HG03520 (cell line): ENCODE results near the gene ALG3.
"Not testable (repeated sequence)": the region's sequence is repeated elsewhere in the genome, so short reads cannot be mapped to it uniquely, and the experiment has no call there.

Experiments
- ATAC-seq: cut with Tn5 transposase; IDR thresholded peaks from one replicate; pipeline ENCODE4 v1.9.1; 2021; ENCODE audit warnings: mild to moderate bottlenecking, moderate library complexity; ENCODE audit not compliant: unreplicated experiment

The ALG3 gene

DNA sequence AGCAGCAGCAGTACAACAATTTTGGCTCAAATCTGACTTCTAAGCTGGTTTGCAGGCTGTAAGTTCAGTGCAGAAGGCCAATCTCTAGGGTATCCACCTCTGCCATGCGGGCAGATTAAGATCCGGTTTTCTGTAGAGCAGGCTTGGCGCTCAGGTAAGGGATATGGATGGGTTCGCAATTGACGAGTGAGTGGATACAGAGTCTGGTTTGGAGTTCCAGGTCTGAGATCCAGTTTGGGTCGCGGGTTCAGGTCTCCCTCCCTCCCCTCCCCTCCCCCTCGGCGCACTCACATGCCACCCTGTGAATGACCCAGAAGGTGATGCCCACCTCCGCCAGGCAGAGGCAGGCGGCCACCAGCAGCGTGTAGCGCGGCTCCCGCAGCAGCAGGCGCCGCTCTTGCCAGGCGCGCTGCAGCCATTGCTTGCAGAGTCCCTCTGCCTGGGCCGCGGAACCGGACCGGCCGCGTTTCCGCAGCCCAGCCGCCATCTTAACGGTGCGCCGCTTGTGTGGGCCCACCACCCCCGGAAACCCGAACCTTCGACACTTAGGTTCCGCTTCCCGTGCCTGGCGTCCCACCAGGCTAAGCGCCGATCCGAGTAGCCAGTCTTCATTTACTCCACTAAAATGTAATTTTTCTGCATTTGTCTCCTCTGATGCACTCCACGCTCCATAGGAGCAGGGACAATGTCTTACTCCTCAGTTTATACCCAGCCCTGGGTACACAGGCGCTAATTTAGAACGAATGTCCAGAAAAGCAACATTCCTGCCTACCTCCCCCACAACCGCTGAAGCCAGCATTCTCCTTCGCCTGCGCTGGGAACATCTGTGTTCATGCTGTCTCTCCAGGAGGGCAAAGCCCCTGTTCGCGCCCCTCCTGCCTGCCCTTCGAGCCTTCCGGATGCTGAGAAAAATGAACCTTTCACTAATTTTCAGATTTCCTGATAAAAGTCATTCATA lies at the start of gene ALG3:
Gene ALG3 (minus strand): TSS at position 509 of the 958 bp plus-strand sequence. CDS start 22 bp downstream, at position 487.
- ATAC-seq: no peak

DNA sequence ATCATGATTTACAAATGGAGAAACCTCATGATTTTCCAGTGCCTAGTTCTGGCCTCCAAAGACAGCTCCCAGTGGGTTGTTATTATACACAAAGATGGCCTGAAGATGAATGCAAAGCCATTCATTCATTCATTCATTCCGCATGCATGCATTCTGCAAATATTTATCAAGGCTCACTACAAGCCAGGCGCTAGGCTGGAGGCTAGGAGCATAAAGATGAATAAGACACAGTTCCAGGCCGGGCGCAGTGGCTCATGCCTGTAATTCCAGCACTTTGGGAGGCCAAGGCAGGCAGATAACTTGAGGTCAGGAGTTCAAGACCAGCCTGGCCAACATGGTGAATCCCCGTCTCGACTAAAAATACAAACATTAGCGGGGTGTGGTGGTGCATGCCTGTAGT lies 47.9 kb upstream of the ALG3 start:
- no peak for ATAC-seq

DNA sequence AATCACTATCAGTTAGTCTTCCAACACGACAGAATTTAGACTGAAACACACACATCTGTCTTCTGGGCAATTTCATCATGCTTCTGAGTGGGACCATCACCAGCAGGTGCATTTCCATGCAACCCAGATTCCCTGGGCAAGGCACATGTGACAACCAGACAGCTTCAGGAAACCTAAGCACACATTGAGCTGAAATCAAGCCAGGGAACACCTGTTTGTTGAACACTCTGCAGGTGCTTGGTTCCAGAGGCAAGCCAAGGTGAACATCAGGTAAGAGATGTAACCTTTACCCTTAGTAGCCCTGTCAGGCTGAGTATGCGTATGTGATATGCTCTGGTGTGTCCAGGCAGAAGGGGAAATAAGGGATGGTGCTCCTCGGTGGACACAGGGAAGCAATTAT lies 47.0 kb upstream of the ALG3 start:
- no peak for ATAC-seq

DNA sequence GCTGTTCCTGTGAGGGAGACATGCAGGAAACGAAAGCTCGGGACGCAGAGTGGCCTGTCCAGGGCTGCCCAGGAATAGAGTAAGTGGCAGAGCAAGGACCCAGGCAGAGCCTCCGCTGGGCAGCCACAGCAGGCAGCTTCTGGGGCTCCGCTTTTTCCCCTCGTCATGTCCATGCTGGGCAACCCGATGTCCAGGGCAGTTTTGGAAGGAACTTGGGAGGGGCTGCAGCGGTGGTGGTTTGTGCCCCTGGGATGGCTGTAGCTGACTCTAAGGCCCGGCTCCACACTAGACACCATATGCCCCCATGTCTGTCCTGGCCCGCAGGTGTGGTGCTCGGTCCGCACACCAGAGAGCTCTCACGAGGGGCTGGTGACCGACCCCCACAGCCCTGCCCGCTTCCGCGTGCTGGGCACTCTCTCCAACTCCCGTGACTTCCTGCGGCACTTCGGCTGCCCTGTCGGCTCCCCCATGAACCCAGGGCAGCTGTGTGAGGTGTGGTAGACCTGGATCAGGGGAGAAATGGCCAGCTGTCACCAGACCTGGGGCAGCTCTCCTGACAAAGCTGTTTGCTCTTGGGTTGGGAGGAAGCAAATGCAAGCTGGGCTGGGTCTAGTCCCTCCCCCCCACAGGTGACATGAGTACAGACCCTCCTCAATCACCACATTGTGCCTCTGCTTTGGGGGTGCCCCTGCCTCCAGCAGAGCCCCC lies 43.1 kb upstream of the ALG3 start:
- no peak for ATAC-seq

DNA sequence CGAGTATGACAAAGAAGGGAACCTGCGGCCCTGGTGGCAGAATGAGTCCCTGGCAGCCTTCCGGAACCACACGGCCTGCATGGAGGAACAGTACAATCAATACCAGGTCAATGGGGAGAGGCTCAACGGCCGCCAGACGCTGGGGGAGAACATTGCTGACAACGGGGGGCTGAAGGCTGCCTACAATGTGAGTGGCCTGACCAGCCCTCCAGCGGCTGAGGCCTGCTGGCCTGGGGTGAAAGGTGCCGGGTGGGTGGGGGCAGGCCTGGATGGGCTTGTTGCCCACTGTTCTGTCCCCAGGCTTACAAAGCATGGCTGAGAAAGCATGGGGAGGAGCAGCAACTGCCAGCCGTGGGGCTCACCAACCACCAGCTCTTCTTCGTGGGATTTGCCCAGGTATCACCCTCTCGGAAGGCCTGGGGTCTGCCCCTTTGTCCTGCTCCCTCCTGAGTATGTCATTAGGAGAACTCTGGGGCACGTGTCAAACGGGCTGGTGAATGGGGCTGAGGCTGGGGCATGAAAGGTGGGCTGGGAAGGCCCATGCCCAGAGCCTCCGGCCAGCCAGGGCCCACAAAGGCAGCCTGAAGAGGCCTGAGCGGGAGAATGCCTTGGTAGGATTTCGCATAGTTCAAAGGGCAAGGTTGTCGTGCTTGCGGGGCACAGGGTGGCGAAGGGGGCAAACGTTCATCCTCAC lies 42.4 kb upstream of the ALG3 start:
- no peak for ATAC-seq

DNA sequence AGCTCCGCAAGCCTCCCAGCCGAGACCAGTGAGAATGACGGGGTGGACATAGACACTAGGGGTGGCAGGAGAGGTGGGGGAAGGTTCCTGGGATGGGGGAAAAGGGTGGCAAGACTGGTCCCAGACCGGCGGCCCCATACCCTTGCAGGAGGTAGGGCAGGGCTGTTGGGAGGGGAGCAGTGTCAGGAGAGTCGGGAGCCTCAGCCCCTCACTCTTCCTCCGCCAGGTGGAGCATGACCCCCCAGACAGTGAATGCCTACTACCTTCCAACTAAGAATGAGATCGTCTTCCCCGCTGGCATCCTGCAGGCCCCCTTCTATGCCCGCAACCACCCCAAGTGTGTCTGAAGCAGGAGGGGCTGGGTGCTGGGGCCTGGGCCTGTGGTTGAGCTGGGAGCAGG lies 41.6 kb upstream of the ALG3 start:
- no peak for ATAC-seq

DNA sequence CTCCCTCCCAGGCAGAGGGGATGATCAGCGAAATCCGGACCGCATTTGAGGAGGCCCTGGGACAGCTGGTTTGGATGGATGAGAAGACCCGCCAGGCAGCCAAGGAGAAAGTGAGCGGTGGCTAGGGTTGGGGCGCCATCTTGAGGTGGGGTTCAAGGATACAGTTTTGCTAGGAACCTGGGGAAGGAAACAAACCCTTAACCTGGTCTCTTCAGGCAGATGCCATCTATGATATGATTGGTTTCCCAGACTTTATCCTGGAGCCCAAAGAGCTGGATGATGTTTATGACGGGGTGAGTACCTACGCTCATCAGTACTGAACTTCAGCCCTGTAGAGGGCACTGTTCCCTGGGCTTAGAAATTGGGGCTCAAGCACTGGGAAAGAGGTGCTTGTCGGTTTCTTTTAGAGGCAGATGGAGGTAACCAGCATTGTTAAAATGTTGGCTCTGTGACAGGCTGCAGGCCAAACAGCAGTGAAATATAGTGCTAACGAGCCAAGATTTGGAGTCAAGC lies 40.7 kb upstream of the ALG3 start:
- peak; percentile 46 for ATAC-seq

DNA sequence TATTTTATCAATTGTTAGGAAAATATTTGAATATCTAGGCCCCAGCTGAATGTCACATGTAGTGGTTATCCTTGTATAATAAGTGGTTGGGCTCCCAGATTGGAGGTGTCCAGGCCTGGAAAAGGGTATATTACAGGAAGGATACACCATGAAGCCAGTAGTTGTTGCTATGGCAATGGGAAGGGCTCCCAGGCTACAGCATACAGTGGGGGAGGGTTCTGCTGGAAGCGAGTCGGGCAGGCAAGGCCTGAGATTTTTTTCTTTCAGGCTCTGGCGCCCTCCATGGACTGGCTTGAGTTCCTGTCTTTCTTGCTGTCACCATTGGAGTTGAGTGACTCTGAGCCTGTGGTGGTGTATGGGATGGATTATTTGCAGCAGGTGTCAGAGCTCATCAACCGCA lies 35.9 kb upstream of the ALG3 start:
- ATAC-seq: no peak

DNA sequence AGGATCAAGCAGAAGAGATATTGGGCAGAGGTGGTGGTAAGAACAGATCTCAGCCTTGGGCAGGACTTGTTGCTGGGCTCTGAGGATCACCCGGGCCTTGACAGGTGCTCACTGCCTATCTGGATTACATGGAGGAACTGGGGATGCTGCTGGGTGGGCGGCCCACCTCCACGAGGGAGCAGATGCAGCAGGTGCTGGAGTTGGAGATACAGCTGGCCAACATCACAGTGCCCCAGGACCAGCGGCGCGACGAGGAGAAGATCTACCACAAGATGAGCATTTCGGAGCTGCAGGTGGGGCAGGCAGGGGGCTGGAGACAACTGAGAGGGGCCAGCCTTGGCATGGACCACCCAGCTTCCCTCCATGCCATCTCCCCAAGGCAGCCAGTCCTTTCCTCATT lies 34.9 kb upstream of the ALG3 start:
- no peak for ATAC-seq

DNA sequence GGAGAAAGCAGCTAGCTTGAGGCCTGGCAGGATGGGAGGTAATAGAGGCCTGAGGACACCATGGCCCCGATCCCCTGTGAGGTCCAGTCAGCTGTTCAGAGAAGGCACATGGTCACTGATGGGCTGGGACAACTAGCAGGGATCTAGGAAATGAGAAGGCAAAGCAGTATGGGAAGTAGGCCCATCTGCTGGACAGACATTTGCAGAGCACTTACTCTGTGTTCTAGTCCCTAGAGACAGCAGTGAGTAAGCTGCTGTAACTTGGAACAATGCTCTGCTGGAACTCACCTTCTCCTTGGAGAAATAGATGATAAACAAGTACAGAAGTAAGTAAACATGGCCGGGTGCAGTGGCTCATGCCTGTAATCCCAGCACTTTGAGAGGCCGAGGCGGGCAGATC lies 34.2 kb upstream of the ALG3 start:
- ATAC-seq: no peak

DNA sequence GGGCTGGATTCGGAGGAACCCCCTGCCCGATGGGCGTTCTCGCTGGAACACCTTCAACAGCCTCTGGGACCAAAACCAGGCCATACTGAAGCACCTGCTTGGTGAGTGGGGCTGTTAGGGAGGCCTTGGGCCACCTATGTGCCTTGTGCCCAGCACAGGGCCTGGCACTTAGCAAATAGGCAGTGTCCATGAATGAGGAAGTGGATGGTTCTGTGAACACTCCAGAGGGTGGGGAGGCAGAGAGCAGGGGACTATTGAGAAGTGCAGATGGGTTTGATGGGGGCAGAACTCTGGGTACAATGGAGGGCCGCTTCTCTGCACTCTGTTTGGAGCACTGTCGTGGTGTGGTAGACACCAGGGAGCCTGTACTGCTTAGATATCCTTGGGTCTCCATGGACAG lies 28.6 kb upstream of the ALG3 start:
- ATAC-seq: no peak

DNA sequence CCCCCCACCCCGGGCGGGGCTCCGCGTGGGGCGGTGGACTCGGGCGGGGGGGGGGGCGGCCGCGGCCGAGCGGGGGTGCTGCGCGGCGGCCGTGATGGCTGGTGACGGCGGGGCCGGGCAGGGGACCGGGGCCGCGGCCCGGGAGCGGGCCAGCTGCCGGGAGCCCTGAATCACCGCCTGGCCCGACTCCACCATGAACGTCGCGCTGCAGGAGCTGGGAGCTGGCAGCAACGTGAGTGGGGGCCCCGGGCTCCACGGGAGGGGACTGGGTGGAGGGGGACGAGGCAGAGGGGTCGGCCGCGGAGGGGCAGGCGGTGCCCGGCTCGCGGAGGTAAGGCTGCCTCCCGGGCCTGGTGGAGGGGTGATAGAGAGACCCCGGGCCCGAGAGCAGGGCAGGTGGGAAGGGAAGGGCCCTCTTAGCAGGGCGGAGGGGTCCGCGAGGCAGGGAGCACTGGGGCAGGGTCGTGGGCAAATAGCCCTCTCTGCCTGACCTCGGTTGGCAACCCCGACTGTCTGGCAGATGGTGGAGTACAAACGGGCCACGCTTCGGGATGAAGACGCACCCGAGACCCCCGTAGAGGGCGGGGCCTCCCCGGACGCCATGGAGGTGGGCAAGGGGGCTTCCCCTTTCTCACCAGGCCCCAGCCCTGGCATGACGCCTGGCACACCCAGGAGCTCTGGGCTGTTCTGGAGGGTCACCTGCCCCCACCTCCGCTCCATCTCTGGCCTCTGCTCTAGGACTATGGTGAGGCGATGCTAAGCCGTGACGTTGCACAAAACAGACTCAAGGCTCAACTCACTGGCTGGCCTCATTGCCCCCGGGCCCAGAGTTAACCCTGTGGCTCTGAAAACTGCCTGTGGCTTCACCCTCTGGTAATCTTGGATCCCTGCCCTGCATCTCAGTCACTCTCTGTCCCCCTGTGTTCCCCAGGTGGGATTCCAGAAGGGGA lies 27.5 kb upstream of the ALG3 start, which contains the start of gene ECE2:
Gene ECE2 (plus strand): TSS at position 62 of the 950 bp plus-strand sequence. CDS start 132 bp downstream, at position 194.
- ATAC-seq: no peak

DNA sequence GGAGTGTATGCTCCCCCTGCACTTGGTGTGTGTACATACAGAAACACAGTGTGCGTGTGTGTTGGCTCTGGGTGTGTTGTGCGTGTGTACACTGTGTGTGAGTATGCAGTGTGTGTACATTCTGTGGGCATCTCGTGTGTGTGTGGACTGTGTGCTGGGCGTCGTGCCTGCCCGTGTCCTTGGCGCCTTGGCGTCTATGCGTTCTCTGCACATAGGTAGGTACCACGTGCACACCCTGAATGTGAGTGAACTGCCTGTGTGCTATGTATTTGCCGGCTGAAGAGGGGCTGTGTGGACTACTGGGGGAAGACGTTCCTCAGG lies 26.6 kb upstream of the ALG3 start:
- no peak for ATAC-seq

DNA sequence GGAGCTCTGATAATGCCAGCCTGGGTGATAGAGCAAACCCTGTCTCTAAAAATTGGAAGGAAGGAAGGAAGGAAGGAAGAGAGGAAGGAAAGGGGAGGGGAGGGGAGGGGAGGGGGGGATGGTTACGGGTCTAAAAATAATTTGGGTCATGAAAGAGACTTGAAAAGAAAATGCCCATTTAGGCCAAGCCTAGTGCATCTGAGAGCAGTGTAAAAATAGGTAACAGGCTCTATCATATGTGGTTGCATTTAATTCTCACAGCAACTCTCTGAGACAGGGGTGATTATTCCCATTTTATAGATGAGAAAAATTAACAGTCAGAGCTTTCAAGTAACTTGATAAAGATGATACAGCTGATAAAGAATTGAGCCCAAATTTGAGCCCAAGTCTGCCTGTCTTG lies 23.5 kb upstream of the ALG3 start:
- ATAC-seq: no peak

DNA sequence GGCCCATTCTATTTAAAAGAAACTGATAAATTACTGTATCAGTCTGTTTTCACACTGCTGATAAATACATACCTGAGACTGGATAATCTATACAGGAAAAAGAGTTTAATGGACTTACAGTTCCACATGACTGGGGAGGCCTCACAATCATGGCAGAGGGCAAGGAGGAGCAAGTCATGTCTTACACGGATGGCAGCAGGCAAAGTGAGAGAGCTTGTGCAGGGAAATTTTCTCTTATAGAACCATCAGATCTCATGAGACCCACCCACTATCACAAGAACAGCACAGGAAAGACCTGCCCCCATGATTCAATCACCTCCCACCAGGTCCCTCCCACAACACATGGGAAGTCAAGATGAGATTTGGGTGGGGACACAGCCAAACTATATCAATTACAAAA lies 18.5 kb upstream of the ALG3 start:
- ATAC-seq: not testable (repeated sequence)

DNA sequence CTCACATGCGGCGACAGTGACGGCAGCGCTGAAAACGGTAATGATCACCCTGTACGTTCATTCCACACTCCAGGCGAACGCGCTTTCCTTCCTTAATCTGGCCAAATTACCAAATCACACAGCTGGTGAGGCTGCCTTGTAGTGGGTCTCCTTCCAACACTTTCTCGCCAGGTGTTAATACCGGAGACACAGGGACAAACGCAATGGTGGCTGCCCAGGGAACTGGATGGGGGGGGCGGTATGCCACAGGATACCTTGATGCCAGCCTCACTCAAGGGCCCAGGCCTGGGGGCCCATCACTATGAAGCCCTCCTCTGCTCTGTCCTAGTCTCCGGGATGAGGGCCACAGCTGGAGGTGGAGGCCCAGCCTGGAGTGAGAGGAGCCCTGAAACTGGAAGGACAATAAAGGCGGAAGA lies 14.0 kb upstream of the ALG3 start:
- ATAC-seq: no peak

DNA sequence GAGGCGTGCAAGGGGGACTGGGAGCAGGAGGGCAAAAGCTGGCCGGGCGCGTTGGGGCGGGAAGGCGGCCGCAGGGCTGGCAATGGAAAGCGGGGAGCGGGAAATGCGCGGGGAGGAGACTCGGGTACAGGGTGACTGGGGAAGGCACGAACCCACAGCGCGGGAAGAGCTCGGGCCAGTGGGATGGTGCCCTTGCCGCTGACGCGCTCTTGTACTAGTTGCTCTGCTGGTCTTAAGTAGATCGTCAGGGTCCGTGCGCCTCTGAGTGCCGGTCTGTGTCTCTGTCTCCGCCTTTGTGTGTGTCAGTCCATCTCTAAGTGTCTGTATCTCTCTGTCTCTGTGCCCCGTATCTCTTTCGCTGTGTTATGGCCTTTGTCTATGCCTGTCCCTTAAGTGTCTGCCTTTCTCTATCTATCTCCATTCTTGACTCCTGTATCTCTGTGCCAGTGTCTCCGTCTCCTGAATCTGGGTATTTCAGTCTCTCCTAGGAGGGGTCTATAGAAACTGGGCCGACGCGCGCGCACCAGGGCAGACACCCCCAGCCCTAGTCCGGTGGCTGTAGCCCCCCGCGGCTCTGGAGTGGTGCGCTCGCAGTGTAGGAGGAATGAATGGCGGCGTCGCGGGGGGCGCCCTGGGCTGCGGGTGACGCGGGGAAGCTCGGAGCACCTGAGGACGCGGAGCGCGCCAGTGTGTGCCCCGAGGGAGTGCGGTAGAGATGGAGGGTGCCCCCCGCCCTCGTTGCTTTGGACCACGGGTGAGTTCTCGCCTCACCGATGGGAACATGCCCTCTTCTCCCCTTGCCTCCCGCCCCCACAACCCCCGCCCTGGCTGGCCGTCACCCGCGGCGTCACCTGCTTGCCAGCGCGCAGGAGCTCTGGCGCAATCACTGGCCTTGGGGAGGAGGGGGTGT lies 13.3 kb upstream of the ALG3 start:
- no peak for ATAC-seq

DNA sequence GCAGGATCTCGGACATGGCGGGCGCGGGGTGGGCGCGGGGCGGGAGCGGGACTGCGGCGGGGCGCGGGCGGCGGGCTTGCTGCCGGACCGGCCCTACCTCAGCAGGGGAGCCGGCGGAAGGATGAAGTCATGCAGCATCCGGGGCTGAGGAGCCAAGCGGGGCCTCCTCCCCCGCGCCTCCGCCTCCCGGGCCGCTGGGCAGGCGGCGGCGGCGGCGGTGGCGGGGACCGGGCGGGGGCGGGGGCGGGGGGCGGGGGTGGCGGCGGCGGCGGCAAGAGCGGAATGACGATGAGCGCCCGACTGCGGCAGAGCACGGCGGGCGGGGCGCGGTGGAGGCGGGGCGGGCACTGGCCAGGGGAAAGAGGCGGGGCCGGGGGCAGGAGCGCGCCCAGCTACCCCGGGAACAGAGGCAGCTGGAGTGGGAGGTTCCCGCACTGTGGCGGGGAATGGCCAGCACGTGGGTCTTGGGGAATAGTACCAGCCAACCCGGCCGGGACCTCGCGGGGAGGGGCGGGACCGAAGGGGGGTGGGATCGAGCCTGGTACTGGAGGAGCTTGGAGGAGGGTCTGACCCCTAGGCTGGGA lies 12.6 kb upstream of the ALG3 start, which contains the start of gene CAMK2N2:
Gene CAMK2N2 (minus strand): TSS at position 284 of the 584 bp plus-strand sequence. CDS start 268 bp downstream, at position 16.
- ATAC-seq: peak; percentile 42
